RWPE1 (cell line): Measurements from ENCODE around the gene HSF4.
A peak's percentile ranks its signal among the peaks of the same experiment; 100 is the strongest.

Source experiments
- CTCF ChIA-PET: fragments of 350-600 bp; sonication (Branson Sonifier 250); formaldehyde crosslinking; extraction: SDS; loops from one replicate; lab custom pipeline; 2021; lab: Yijun Ruan, JAX
- POLR2A ChIA-PET: fragments of 400-600 bp; formaldehyde crosslinking; extraction: SDS; loops from one replicate; lab custom pipeline; 2020; ENCODE audit warnings: antibody characterized with exemption; ENCODE audit not compliant: low non-redundant PET; lab: Yijun Ruan, JAX
- DNase-seq: peaks from one replicate; pipeline ENCODE4 v3.0.0; 2012; ENCODE audit warnings: low spot score
- H3K27ac ChIP-seq: fragments of 450-650 bp; 2 replicates; pipeline ENCODE4 v1.5.1; 2017
- TF ChIP-seq, protein P1 (sequence below): fragments of 450-650 bp; conservative IDR thresholded peaks from 2 replicates; pipeline ENCODE4 v1.5.1; 2017; ENCODE audit warnings: low read depth, mild to moderate bottlenecking

Gene HSF4

DNA sequence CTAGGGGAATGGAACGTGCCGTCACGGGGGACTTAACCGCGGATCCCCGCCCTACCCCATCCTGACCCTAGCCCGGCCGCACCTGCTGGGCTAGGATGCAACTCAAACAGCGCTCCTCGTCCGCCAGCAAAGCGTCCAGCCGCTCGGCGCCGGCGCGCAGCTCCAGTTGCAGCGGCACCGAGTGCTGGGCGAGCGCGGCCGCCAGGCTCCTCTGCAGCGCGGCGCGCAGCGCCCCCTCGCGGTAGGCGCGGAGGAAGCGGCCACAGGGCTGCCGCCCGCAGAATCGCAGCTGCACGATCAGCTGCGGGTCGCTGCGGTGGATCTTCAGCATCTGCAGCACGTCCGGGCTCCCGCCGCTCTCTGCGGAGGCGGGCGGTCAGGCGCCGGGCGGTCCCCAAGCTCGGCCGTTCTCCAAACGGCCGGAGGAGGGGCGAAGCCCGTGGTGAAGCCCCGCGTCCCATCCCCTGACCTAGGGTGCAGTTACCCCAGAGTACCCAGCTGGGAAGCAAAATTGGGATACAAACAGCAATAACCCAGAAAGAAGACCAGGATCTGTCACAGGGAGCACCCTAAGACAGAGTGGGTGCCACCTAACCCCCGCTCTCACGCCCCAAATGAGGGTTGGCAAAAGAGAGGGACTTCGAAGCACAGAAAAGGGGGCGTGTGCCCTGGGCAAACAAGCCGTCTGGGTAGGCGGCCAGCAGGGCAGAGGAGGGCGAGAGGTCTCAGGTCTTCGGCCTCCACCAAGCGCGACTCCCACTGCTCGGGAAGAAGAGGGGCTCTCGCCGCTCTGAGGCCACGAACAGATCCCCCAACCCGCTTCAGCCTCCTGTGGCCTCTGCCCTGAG, 9.0 kb upstream of the HSF4 start:
- POLR2A ChIA-PET = interaction anchor here (0.6 to 0.9 kb wide), 3 partner anchors 15 to 276 kb away, joined by 3 to 4 read pairs (median 3); partner anchors contain the start of gene NOL3
- CTCF ChIA-PET = interaction anchor here (0.5 to 2.0 kb wide), 44 partner anchors 8 to 1103 kb away, joined by 3 to 27 read pairs (median 4); partner anchors contain the start of genes CES3, ELMO3, EXOC3L1 and NOL3
- peak; percentile 74 for DNase-seq
- H3K27ac ChIP-seq = no peak overlapping the region
- TF ChIP-seq, protein P1, sequence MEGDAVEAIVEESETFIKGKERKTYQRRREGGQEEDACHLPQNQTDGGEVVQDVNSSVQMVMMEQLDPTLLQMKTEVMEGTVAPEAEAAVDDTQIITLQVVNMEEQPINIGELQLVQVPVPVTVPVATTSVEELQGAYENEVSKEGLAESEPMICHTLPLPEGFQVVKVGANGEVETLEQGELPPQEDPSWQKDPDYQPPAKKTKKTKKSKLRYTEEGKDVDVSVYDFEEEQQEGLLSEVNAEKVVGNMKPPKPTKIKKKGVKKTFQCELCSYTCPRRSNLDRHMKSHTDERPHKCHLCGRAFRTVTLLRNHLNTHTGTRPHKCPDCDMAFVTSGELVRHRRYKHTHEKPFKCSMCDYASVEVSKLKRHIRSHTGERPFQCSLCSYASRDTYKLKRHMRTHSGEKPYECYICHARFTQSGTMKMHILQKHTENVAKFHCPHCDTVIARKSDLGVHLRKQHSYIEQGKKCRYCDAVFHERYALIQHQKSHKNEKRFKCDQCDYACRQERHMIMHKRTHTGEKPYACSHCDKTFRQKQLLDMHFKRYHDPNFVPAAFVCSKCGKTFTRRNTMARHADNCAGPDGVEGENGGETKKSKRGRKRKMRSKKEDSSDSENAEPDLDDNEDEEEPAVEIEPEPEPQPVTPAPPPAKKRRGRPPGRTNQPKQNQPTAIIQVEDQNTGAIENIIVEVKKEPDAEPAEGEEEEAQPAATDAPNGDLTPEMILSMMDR = peak; percentile 95

DNA sequence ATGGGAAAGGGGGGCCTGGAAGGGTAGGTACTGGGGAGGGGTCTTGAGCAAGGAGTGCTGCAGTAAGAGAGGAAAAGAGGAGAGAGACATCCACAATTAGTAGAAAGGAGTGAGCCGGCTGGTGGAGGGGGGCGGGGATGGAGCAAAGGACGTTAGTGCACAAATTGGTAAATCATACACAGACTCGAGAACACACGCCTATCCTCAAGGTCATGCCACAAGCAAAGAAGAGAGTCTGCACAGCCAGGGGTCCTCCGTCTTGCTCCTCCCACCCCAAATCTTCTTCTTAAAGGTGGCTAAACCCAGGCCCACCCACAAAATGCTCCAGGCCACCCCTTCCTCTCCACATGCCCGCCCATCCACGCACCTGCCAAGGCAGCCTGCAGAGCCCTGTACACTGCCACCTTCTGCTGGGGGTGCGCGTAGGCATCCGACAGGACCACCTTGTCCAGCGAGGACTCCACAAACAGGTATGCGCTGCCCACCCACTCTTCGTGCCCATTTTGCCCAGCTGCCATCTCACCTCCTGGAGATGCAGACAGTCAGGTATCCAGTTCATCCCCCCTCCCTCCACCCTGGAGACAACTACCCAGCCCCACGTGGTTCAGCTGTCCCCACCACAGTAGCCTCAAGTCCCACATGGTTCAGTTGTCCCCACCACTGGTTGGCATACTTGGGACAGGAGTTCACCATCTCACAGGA, 8.3 kb upstream of the HSF4 start:
- CTCF ChIA-PET = interaction anchor here (0.9 to 2.0 kb wide), 11 partner anchors 14 to 202 kb away, joined by 3 to 27 read pairs (median 9); partner anchors contain the start of gene NOL3
- TF ChIP-seq, protein P1 = no peak
- POLR2A ChIA-PET = no interaction called here
- DNase-seq = no peak
- H3K27ac ChIP-seq = no peak overlapping the region

- DNase-seq = no peak
- H3K27ac ChIP-seq = no peak overlapping the region
- TF ChIP-seq, protein P1 = no peak
- ChIA-PET CTCF (no interaction called here), POLR2A (no interaction called here)
Observed at GRCh38 chr16:67157106-67157748, 7.3 kb upstream of the HSF4 start.

DNA sequence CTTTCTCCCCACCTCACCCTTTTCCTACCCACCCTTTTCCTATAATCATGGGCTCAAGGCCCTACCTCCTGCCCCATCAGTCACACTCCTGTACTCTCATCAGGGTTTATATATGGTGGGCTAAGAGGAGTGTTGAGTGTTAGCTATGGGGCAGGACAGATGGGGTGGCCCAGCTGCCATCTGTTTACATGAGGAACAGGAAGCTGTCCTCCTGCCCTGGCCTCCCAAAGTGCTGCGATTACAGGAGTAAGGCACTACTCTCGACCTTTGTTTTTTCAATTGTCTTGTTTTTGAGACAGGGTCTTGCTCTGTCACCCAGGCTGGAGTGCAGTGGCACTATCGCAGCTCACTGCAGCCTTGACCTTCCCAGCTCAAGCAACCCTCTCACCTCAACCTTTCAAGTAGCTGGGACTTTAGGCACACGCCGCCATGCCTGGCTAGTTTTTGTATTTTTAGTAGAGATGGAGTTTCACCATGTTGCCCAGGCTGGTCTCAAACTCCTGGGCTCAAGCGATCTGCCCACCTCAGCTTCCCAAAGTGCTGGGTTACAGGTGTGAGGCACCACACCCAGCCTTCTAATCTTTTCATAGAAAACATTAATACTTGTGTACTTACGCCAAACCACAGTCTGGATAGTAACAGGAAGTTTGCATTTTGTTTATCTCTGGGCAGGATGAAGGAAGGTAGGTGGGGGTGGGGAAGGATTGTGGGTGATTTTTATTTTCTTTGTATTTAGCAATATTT, 6.5 kb upstream of the HSF4 start:
- peak overlapping the region; percentile 40 for H3K27ac ChIP-seq
- TF ChIP-seq, protein P1 = no peak
- POLR2A ChIA-PET = no interaction called here
- no peak for DNase-seq
- CTCF ChIA-PET = interaction anchor here (0.6 kb wide), 1 partner anchor 615 kb away, joined by 3 read pairs; no protein-coding TSS in a partner anchor

DNA sequence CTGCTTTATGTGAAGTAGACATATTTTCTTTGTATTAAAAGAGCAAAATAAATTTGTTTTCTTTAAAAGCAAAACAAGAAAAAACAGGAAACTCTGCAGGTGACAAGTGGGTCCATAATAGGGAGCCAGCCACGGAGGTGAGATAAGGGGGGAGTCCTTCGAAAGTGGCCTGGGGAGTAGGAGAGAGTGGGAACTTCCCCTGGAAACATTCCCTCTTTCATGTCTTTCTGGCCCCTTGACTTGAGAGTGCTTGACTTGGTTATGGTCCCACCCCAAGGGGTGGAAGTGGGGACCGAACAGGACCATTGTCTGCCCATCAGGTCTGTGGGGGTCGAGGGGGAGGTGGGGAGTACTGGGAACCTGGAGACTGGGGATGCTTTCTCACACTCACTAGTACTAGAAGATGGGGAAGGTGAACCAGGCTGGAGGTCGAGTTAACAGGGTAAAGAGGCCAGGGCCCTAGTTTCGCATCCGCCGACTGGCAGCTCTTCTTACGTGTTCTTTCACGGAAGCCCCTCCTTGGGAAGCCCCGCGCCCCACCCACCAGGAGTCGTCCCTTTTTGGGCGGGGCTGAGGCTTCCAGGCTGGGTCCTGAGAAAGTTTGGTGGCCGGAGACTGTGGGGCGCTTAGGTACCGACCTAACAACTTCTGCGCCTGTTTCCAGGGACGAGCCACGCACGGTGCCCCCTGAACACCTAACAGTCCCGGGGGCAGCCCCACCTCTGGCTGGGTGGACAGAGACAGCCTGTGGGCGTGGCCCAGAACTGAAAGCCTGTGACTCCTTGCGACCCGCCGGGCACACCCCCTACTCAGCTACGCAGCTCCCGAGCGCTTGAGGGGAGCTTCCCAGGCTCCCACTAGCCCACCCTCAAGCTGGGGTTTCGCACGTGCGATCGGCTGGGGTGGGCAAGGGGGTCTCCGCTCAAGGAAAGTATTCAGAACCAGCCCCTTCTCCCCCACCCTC, 5.6 kb upstream of the HSF4 start:
- POLR2A ChIA-PET = interaction anchor here (1.0 kb wide), 1 partner anchor 188 kb away, joined by 3 read pairs; no protein-coding TSS in a partner anchor
- H3K27ac ChIP-seq = peak overlapping the region; percentile 82

More for the DNA sequence above, 5.6 kb upstream of the HSF4 start:
- TF ChIP-seq, protein P1 = no peak
- no peak for DNase-seq
- CTCF ChIA-PET = interaction anchor here (0.7 kb wide), 1 partner anchor 27 kb away, joined by 3 read pairs; no protein-coding TSS in a partner anchor
